Heart left ventricle (tissue), 13 donors: Measurements from ENCODE around the gene ZNF823.

Experiments used
- CTCF ChIP-seq, 12 donors: fragments of 200-600 bp; sonication (generic) in 4 of 12; IDR thresholded peaks; one replicate each; pipeline versions ENCODE4 v1.5.0 to v1.8.0; 2018 to 2022; ENCODE audit warnings: antibody characterized with exemption in 12 of 12, mild to moderate bottlenecking in 5 of 12
- POLR2A ChIP-seq, 2 donors: fragments of 450-650 bp; IDR thresholded peaks; one replicate each; pipeline ENCODE4 v1.6.1; 2017; ENCODE audit warnings: antibody characterized with exemption in 2 of 2, mild to moderate bottlenecking in 2 of 2, moderate library complexity in 2 of 2
- donor health status: ischemic (EF 13 %, LVEDD 7.1; RV severe dilation, severe dysfunction).
- donor health status: DM: no; HTN: yes; CAD: no.
- donor health status: DM: no; HTN: no; CAD: no.
- donor health status: ischemic (EF 25% LVEDD 6.9; RV normal size, moderate dysfunction).
- donor health status: ischemic (EF 25% LVEDD 5.7; RV mildly dilated, moderate dysfunction).
- donor health status: ischemic (EF 35%, LVEDD 5.7; RV mildly dilated, moderate dysfunction).
- donor health status: nonischemic (EF 11% LVEDD 7.7; RV severe dilation, severe dysfunction).
- donor health status: DM: yes; HTN: yes; CAD: no.
- donor health status: PGD.
- donor health status: ischemic (EF 29% LVEDD 5.4; RV normal size, mild dysfunction).
- donor health status: nonischemic (EF 23%, LVEDD 6.1; RV moderate dilation, normal function).

- TF ChIP-seq CTCF (IDR thresholded peaks at IDR 0.05) (no peak), POLR2A (IDR thresholded peaks at IDR 0.05) (no peak)
Observed at GRCh38 chr19:11787536-11787935, 48.8 kb upstream of the ZNF823 start.
